MM.1S (cell line): ENCODE results near the gene GRIK1.

Experiments
- EZH2 ChIP-seq: fragments of 300-600 bp; sonication (generic); optimal IDR thresholded peaks from 2 replicates; pipeline ENCODE3; 2017; ENCODE audit warnings: low read depth, mild to moderate bottlenecking, antibody characterized with exemption, low read length, mixed read lengths
- TF ChIP-seq, protein P1 (sequence below): fragments of 300-600 bp; sonication (generic); IDR thresholded peaks from 2 replicates; pipeline ENCODE4 v1.5.1; 2016; ENCODE audit warnings: antibody characterized with exemption, low read length, mixed read lengths

DNA sequence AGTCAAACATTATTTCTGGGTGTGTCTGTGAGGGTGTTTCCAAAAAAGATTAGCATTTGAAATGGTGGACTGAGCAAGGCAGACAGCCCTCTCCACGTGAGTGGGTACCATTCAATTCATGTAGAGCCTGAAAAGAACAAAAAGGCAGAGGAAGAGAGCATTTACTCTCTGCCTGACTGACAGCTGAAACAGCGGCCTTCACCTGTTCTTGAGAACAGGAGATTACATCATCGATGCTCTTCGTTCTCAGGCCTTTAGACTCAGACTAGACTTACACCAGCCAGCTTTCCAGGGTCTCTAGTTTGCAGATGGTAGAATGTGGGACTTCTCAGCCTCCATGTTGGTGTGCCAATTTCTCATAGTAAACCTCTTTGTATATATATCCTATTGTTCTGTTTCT lies 338.7 kb downstream of the GRIK1 start:
- TF ChIP-seq, protein P1, sequence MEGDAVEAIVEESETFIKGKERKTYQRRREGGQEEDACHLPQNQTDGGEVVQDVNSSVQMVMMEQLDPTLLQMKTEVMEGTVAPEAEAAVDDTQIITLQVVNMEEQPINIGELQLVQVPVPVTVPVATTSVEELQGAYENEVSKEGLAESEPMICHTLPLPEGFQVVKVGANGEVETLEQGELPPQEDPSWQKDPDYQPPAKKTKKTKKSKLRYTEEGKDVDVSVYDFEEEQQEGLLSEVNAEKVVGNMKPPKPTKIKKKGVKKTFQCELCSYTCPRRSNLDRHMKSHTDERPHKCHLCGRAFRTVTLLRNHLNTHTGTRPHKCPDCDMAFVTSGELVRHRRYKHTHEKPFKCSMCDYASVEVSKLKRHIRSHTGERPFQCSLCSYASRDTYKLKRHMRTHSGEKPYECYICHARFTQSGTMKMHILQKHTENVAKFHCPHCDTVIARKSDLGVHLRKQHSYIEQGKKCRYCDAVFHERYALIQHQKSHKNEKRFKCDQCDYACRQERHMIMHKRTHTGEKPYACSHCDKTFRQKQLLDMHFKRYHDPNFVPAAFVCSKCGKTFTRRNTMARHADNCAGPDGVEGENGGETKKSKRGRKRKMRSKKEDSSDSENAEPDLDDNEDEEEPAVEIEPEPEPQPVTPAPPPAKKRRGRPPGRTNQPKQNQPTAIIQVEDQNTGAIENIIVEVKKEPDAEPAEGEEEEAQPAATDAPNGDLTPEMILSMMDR = no peak
- no peak for TF ChIP-seq EZH2
